A549 (cell line): ENCODE measurements around the gene CCDC85A. TPM values are rescaled to one million over a fixed set of nuclear protein-coding genes. Genes with fewer than 3 reads are reported as not detected.

ENCODE experiments used
- ATAC-seq, 2 experiments: fragments of 200-7000 bp in 1 of 2; fragments of >200 bp in 1 of 2; cut with Nextera tagmentation in 1 of 2; cut with Tn5 transposase in 1 of 2; 3 replicates each; pipeline versions ENCODE4 v1.8.0 to v1.9.1; 2018 to 2020; ENCODE audit warnings: mild to moderate bottlenecking in 1 of 2, moderate library complexity in 1 of 2
- CTCF ChIA-PET: fragments of 300-600 bp; sonication (Branson Sonifier 250); formaldehyde crosslinking; extraction: SDS; loops from one replicate; lab custom pipeline; 2021; ENCODE audit warnings: antibody characterized with exemption, inconsistent platforms; lab: Yijun Ruan, JAX
- POLR2A ChIA-PET: fragments of 350-600 bp; formaldehyde crosslinking; extraction: SDS; loops from one replicate; lab custom pipeline; 2021; ENCODE audit warnings: antibody characterized with exemption, inconsistent platforms; lab: Yijun Ruan, JAX
- DNase-seq, 2 experiments: peaks; one replicate each; pipeline versions ENCODE4 v3.0.0 to v3.0.0-alpha.2; 2011 to 2016; ENCODE audit warnings: low read depth in 1 of 2, low spot score in 1 of 2
- FAIRE-seq: peaks from 2 replicates; lab custom pipeline; 2011; peaks lifted over from hg19 to GRCh38; lab: Jason Lieb, UNC
- H3K27ac ChIP-seq, 2 experiments: fragments of >200 bp; sonication (Bioruptor Twin); formaldehyde crosslinking; 3 replicates each; pipeline ENCODE4 v1.5.1; 2016 to 2017
- H3K4me1 ChIP-seq: fragments of >200 bp; sonication (Bioruptor Twin); formaldehyde crosslinking; 3 replicates; pipeline ENCODE4 v1.6.1; 2016
- H3K4me2 ChIP-seq: fragments of >200 bp; sonication (Bioruptor Twin); formaldehyde crosslinking; 3 replicates; pipeline ENCODE4 v1.6.1; 2016
- H3K4me3 ChIP-seq: fragments of >200 bp; sonication (Bioruptor Twin); formaldehyde crosslinking; 3 replicates; pipeline ENCODE4 v1.5.1; 2016
- H3K9me3 ChIP-seq: fragments of >200 bp; sonication (Bioruptor Twin); formaldehyde crosslinking; 3 replicates; pipeline ENCODE4 v1.6.1; 2016
- BHLHE40 ChIP-seq: IDR thresholded peaks from 2 replicates; pipeline ENCODE4 v1.6.1; 2012; ENCODE audit warnings: low read depth, low read length, inconsistent platforms
- CBX8 ChIP-seq: fragments of 200-600 bp; sonication (generic); IDR thresholded peaks from 2 replicates; pipeline ENCODE4 v1.6.1; 2016
- CHD2 ChIP-seq: fragments of 150-350 bp; IDR thresholded peaks from 2 replicates; pipeline ENCODE4 v1.6.1; 2014; ENCODE audit warnings: low read length; ENCODE audit not compliant: partially characterized antibody
- EHF ChIP-seq: fragments of 250-450 bp; sonication (Bioruptor Pico); IDR thresholded peaks from 2 replicates; pipeline ENCODE4 v1.5.0; 2020; ENCODE audit warnings: mild to moderate bottlenecking
- EHMT2 ChIP-seq: fragments of 200-600 bp; sonication (generic); IDR thresholded peaks from 2 replicates; pipeline ENCODE4 v1.6.1; 2016; ENCODE audit warnings: antibody characterized with exemption, low read depth, mild to moderate bottlenecking, moderate library complexity
- ESRRA ChIP-seq: fragments of 150-350 bp; IDR thresholded peaks from 2 replicates; pipeline ENCODE4 v1.6.1; 2014; ENCODE audit warnings: mild to moderate bottlenecking, low read length, borderline replicate concordance
- FOSL2 ChIP-seq, 2 experiments: fragments of 450-650 bp in 1 of 2; fragments of >200 bp in 1 of 2; sonication (Bioruptor Twin) in 1 of 2; formaldehyde crosslinking; IDR thresholded peaks; 2 replicates each; pipeline versions ENCODE4 v1.5.0 to v1.6.1; 2016 to 2020; ENCODE audit warnings: mild to moderate bottlenecking in 1 of 2, moderate library complexity in 1 of 2
- FOXS1 ChIP-seq: fragments of 250-450 bp; sonication (Bioruptor Pico); IDR thresholded peaks from 2 replicates; pipeline ENCODE4 v1.5.0; 2020; ENCODE audit warnings: mild to moderate bottlenecking, moderate library complexity
- HDAC2 ChIP-seq: fragments of 200-600 bp; sonication (generic); IDR thresholded peaks from 2 replicates; pipeline ENCODE4 v1.6.1; 2016
- HOXA7 ChIP-seq: fragments of 250-450 bp; sonication (Bioruptor Pico); IDR thresholded peaks from 2 replicates; pipeline ENCODE4 v1.5.0; 2020; ENCODE audit warnings: mild to moderate bottlenecking, moderate library complexity
- HOXB13 ChIP-seq: fragments of 250-450 bp; sonication (Bioruptor Pico); IDR thresholded peaks from 2 replicates; pipeline ENCODE4 v1.5.0; 2020; ENCODE audit warnings: low read depth, mild to moderate bottlenecking, moderate library complexity
- HOXB5 ChIP-seq: fragments of 250-450 bp; sonication (Bioruptor Pico); IDR thresholded peaks from 2 replicates; pipeline ENCODE4 v1.5.0; 2020; ENCODE audit warnings: mild to moderate bottlenecking, moderate library complexity
- JUNB ChIP-seq: fragments of >200 bp; sonication (Bioruptor Twin); formaldehyde crosslinking; IDR thresholded peaks from 2 replicates; pipeline ENCODE4 v1.6.1; 2016
- KDM1A ChIP-seq: fragments of 200-600 bp; sonication (generic); IDR thresholded peaks from 2 replicates; pipeline ENCODE4 v1.6.1; 2016; ENCODE audit warnings: low read depth, mild to moderate bottlenecking
- KDM5A ChIP-seq: fragments of 200-600 bp; sonication (generic); IDR thresholded peaks from 2 replicates; pipeline ENCODE4 v1.6.1; 2016; ENCODE audit warnings: antibody characterized with exemption, mild to moderate bottlenecking
- MAFK ChIP-seq: fragments of 450-650 bp; IDR thresholded peaks from 2 replicates; pipeline ENCODE4 v1.6.1; 2014; ENCODE audit not compliant: partially characterized antibody
- NFE2L2 ChIP-seq: fragments of 150-350 bp; conservative IDR thresholded peaks from 2 replicates; pipeline ENCODE4 v1.6.1; 2014; ENCODE audit warnings: low read length
- PHF8 ChIP-seq: fragments of 200-600 bp; sonication (generic); IDR thresholded peaks from 2 replicates; pipeline ENCODE4 v1.6.1; 2016; ENCODE audit warnings: low read depth, mild to moderate bottlenecking, antibody characterized with exemption, moderate library complexity, borderline replicate concordance
- POLR2A ChIP-seq: IDR thresholded peaks from 2 replicates; pipeline ENCODE4 v1.6.1; 2012; ENCODE audit warnings: mild to moderate bottlenecking, low read length
- POLR2AphosphoS2 ChIP-seq: conservative IDR thresholded peaks from 2 replicates; pipeline ENCODE4 v1.6.1; 2012; ENCODE audit warnings: low read length, improper control_type of control experiment, inconsistent platforms
- RAD21 ChIP-seq, 2 experiments: fragments of >200 bp in 1 of 2; sonication (Bioruptor Twin) in 1 of 2; formaldehyde crosslinking in 1 of 2; IDR thresholded peaks in 1 of 2; conservative IDR thresholded peaks in 1 of 2; 2 replicates in 1 of 2; 3 replicates in 1 of 2; pipeline ENCODE4 v1.6.1; 2012 to 2018; ENCODE audit warnings: inconsistent platforms in 1 of 2
- RCOR1 ChIP-seq: fragments of 150-350 bp; IDR thresholded peaks from 2 replicates; pipeline ENCODE4 v1.6.1; 2014; ENCODE audit warnings: antibody characterized with exemption, low read length, low read depth
- SREBF2 ChIP-seq: fragments of 450-650 bp; IDR thresholded peaks from 2 replicates; pipeline ENCODE4 v1.6.1; 2014; ENCODE audit warnings: mild to moderate bottlenecking, moderate library complexity
- TFCP2L1 ChIP-seq: fragments of 250-450 bp; sonication (Bioruptor Pico); IDR thresholded peaks from 2 replicates; pipeline ENCODE4 v1.5.0; 2021; ENCODE audit warnings: mild to moderate bottlenecking
- TP53 ChIP-seq: fragments of 250-450 bp; sonication (Bioruptor Pico); IDR thresholded peaks from 2 replicates; pipeline ENCODE4 v1.5.0; 2021; ENCODE audit warnings: mild to moderate bottlenecking, moderate library complexity
- ZC3H11A ChIP-seq: fragments of 450-650 bp; IDR thresholded peaks from 2 replicates; pipeline ENCODE4 v1.6.1; 2014; ENCODE audit warnings: antibody characterized with exemption, mild to moderate bottlenecking
- ZNF302 ChIP-seq: fragments of 250-450 bp; sonication (Bioruptor Pico); IDR thresholded peaks from 2 replicates; pipeline ENCODE4 v1.9.0; 2021; ENCODE audit warnings: inconsistent platforms, mild to moderate bottlenecking, moderate library complexity
- WGBS: methylation state at CpG from one replicate; pipeline ENCODE4 v1.1.6; 2017; ENCODE audit errors: missing lambda C conversion rate; 5-methylcytosine and 5-hydroxymethylcytosine counted together
- polyA plus RNA-seq, 4 experiments: library from polyadenylated mRNA; depleted of rRNA in 3 of 4; stranded (reverse); fragments of >200 nt; fragmentation: RNase III in 1 of 4; extraction: RNeasy Plus Mini Kit Qiagen cat#74134 plus additional on column Dnase treatment in 1 of 4; gene quantifications; 2 replicates in 3 of 4; 3 replicates in 1 of 4; pipeline ENCODE4 v1.2.3, GENCODE V29; 2011 to 2017
- TF ChIP-seq, protein P1 (sequence below): fragments of 150-350 bp; IDR thresholded peaks from 2 replicates; pipeline ENCODE4 v1.6.1; 2014; ENCODE audit warnings: low read depth, mild to moderate bottlenecking, low read length
- TF ChIP-seq, protein P2 (sequence below): fragments of 450-650 bp; IDR thresholded peaks from 2 replicates; pipeline ENCODE4 v1.6.1; 2014; ENCODE audit warnings: antibody characterized with exemption
- TF ChIP-seq, protein P3 (sequence below): fragments of >200 bp; sonication (Bioruptor Twin); formaldehyde crosslinking; IDR thresholded peaks from 2 replicates; pipeline ENCODE4 v1.6.1; 2016
- TF ChIP-seq, protein P4 (sequence below): fragments of 250-450 bp; sonication (Bioruptor Pico); IDR thresholded peaks from 2 replicates; pipeline ENCODE4 v1.5.0; 2020; ENCODE audit warnings: low read depth, mild to moderate bottlenecking, moderate library complexity
- TF ChIP-seq, protein P5 (sequence below): fragments of >200 bp; sonication (Bioruptor Twin); formaldehyde crosslinking; IDR thresholded peaks from 3 replicates; pipeline ENCODE4 v1.5.1; 2016

CCDC85A gene
- polyA plus RNA-seq, 2 of the 4 experiments (the other 2 are of a cell fraction): 0.05 to 0.30 TPM

DNA sequence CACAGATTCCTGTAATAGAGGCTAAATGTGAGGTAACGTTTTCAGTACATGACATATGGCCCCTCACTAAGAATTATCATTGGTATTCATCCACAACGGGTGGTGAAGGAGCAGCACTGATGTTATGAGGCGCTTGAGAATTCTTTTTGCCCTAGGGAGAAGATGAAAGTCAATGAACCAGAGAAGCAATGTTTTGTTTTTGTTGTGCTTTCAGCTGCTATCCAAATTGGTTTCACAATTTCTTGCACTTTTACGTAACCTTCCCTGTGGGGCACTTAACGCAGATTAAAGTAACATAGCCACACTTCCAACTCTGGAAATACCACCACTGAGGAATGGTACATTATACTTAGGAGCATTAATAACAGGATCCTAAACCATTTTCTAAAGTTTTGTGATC is 13.3 kb upstream of the CCDC85A start:
- Histone ChIP-seq H3K4me1 (no peaks in the 10 kb centered on the region), H3K27ac (no peak overlapping the region), H3K9me3 (no peaks in the 10 kb centered on the region), H3K4me3 (no peak overlapping the region), H3K4me2 (no peak overlapping the region)
- FAIRE-seq (no peak), DNase-seq (no peak), ATAC-seq (no peak)
- TF ChIP-seq HOXA7 (no peak), FOSL2 (IDR thresholded peaks at IDR 0.05) (no peak), FOSL2 (CRISPR knock-in tag; IDR thresholded peaks at IDR 0.05) (no peak), PHF8 (no peak), RCOR1 (no peak), ZNF302 (CRISPR knock-in tag) (no peak), TFCP2L1 (CRISPR knock-in tag) (no peak), HOXB13 (CRISPR knock-in tag) (no peak), ZC3H11A (no peak), NFE2L2 (no peak), TP53 (CRISPR knock-in tag) (no peak), EHF (CRISPR knock-in tag) (no peak), CHD2 (no peak), POLR2A (no peak), HOXB5 (CRISPR knock-in tag) (no peak), MAFK (no peak), FOXS1 (CRISPR knock-in tag) (no peak), RAD21 (conservative IDR thresholded peaks at IDR 0.05 in 1 of 2, IDR thresholded peaks at IDR 0.05 in 1 of 2) (no peak)
- TF ChIP-seq, protein P1, sequence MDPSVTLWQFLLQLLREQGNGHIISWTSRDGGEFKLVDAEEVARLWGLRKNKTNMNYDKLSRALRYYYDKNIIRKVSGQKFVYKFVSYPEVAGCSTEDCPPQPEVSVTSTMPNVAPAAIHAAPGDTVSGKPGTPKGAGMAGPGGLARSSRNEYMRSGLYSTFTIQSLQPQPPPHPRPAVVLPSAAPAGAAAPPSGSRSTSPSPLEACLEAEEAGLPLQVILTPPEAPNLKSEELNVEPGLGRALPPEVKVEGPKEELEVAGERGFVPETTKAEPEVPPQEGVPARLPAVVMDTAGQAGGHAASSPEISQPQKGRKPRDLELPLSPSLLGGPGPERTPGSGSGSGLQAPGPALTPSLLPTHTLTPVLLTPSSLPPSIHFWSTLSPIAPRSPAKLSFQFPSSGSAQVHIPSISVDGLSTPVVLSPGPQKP: no peak
- TF ChIP-seq, protein P2, sequence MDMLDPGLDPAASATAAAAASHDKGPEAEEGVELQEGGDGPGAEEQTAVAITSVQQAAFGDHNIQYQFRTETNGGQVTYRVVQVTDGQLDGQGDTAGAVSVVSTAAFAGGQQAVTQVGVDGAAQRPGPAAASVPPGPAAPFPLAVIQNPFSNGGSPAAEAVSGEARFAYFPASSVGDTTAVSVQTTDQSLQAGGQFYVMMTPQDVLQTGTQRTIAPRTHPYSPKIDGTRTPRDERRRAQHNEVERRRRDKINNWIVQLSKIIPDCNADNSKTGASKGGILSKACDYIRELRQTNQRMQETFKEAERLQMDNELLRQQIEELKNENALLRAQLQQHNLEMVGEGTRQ: no peak
- ChIA-PET POLR2A (no interaction called here), CTCF (interaction anchor here (0.6 to 8.6 kb wide), 2 partner anchors 13 to 68 kb away, joined by 3 to 62 read pairs; partner anchors contain the start of gene CCDC85A)
- WGBS: 30% methylated on average over 5 of the region's 5 CpGs

DNA sequence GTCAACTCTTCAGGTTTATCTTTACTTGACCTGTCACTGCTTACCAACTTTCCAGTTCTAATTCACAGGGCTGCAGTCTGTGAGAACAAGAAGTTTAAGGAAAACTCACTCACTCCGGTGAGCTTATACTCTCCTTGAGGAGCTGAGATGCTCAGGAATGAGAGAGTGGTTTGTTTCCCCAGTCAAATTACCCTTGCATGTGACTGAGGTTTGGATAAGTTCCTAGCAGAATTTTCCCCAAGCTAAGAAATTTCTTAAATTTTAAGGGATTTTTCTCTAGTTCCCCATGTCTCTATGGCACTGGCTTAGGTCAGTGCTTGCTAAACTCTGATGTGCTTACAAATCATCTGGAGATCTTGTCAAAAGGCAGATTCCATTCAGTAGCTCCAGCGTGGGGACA is 12.8 kb upstream of the CCDC85A start:
- Histone ChIP-seq H3K9me3 (no peaks in the 10 kb centered on the region), H3K4me2 (no peak overlapping the region), H3K4me1 (no peaks in the 10 kb centered on the region), H3K4me3 (no peak overlapping the region), H3K27ac (no peak overlapping the region)
- no peak for ATAC-seq
- CTCF ChIA-PET: interaction anchor here (0.6 to 8.6 kb wide), 4 partner anchors 10 to 67 kb away, joined by 3 to 62 read pairs (median 3); partner anchors contain the start of gene CCDC85A
- WGBS: 17% methylated on average over 2 of the region's 2 CpGs
- TF ChIP-seq ESRRA (no peak), ZC3H11A (no peak), POLR2AphosphoS2 (no peak), BHLHE40 (no peak), KDM5A (no peak), JUNB (no peak), SREBF2 (no peak), NFE2L2 (no peak), KDM1A (no peak), FOXS1 (CRISPR knock-in tag) (no peak), FOSL2 (IDR thresholded peaks at IDR 0.05) (no peak), FOSL2 (CRISPR knock-in tag; IDR thresholded peaks at IDR 0.05) (no peak), CBX8 (no peak), HDAC2 (no peak), EHMT2 (no peak), TFCP2L1 (CRISPR knock-in tag) (no peak), ZNF302 (CRISPR knock-in tag) (no peak), PHF8 (no peak)
- TF ChIP-seq, protein P3, sequence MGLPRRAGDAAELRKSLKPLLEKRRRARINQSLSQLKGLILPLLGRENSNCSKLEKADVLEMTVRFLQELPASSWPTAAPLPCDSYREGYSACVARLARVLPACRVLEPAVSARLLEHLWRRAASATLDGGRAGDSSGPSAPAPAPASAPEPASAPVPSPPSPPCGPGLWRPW: no peak
- TF ChIP-seq, protein P4, sequence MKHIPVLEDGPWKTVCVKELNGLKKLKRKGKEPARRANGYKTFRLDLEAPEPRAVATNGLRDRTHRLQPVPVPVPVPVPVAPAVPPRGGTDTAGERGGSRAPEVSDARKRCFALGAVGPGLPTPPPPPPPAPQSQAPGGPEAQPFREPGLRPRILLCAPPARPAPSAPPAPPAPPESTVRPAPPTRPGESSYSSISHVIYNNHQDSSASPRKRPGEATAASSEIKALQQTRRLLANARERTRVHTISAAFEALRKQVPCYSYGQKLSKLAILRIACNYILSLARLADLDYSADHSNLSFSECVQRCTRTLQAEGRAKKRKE (CRISPR knock-in tag): no peak
- TF ChIP-seq, protein P5, sequence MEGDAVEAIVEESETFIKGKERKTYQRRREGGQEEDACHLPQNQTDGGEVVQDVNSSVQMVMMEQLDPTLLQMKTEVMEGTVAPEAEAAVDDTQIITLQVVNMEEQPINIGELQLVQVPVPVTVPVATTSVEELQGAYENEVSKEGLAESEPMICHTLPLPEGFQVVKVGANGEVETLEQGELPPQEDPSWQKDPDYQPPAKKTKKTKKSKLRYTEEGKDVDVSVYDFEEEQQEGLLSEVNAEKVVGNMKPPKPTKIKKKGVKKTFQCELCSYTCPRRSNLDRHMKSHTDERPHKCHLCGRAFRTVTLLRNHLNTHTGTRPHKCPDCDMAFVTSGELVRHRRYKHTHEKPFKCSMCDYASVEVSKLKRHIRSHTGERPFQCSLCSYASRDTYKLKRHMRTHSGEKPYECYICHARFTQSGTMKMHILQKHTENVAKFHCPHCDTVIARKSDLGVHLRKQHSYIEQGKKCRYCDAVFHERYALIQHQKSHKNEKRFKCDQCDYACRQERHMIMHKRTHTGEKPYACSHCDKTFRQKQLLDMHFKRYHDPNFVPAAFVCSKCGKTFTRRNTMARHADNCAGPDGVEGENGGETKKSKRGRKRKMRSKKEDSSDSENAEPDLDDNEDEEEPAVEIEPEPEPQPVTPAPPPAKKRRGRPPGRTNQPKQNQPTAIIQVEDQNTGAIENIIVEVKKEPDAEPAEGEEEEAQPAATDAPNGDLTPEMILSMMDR: no peak
- POLR2A ChIA-PET: no interaction called here
- FAIRE-seq: no peak
- DNase-seq: no peak
